ENCODE results near the gene LRRC26.

LRRC26 gene

DNA sequence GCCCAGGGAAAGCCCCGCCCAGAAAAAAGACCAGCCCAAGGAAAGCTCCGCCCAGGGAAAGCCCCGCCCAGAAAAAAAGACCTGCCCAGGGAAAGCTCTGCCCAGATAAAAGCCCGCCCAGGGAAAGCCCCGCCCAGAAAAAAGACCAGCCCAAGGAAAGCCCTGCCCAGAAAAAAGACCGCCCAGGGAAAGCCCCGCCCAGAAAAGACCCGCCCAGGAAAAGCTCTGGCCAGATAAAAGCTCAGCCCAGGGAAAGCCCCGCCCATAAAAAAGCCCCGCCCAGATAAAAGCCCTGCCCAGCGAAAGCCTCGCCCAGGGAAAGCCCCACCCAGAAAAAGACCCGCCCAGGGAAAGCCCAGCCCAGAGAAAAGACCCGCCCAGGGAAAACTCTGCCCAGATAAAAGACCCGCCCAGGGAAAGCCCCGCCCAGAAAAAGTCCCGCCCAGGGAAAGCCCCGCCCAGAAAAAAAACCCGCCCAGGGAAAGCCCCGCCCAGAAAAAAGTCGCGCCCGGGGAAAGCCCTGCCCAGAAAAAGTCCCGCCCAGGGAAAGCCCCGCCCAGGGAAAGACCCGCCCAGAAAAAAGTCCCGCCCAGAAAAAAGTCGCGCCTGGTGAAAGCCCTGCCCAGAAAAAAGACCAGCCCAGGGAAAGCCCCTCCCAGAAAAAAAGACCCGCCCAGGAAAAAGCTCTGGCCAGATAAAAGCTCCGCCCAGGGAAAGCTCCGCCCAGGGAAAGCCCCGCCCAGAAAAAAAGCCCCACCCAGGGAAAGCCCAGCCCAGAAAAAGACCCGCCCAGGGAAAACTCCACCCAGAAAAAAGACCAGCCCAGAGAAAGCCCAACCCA is 19.0 kb downstream of the LRRC26 start:
- no peak for DNase-seq (ENCODE audit: low spot score)

GRCh38 chr9:137149942-137150616 is 19.8 kb downstream of the LRRC26 start:
- no peak for DNase-seq (ENCODE audit: low spot score)

DNA sequence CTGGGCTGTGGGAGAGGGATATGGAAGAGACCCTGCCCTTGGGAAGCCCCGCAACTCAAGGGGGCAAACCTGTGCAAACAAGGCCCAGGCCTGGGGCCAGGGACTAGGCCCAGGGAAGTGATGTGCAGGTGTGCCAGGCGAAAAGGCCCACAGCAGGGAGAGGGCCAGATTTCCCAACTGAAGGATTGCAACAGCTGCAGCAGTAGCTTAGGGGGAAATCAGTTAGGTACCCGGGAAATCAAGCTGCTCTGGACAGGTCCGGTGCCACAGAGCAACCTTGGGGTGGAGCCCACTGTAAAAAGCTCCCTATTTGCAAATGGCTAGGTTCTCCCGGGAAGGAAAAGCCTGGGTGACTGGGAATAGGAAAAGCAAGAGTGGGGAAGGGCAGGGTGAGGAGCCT is 20.5 kb downstream of the LRRC26 start:
- no peak for DNase-seq (ENCODE audit: low spot score)

GRCh38 chr9:137148661-137149060 is 21.2 kb downstream of the LRRC26 start:
- no peak for DNase-seq (ENCODE audit: low spot score)

- no peak for DNase-seq (ENCODE audit: low spot score)
Measured at GRCh38 chr9:137148242-137148641, 21.6 kb downstream of the LRRC26 start.

DNA sequence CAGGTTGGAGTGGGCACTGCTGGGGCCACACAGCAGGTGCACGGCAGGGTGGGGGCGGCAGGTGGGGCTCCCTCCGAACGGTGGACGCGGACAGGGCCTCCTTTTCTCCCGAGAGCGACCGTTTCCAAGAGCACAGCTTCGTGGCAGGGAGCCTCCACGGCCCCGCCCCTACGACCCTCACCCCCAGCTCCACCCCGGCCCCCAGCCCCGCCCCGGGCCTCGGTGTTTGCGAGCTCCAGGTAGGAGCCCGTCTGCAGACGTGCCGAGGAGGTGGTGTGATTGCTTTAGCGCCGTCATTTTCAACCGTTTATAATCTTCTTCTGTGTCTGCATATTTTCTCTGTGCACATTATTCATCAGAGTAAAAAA is 22.1 kb downstream of the LRRC26 start:
- no peak for DNase-seq (ENCODE audit: low spot score)

DNA sequence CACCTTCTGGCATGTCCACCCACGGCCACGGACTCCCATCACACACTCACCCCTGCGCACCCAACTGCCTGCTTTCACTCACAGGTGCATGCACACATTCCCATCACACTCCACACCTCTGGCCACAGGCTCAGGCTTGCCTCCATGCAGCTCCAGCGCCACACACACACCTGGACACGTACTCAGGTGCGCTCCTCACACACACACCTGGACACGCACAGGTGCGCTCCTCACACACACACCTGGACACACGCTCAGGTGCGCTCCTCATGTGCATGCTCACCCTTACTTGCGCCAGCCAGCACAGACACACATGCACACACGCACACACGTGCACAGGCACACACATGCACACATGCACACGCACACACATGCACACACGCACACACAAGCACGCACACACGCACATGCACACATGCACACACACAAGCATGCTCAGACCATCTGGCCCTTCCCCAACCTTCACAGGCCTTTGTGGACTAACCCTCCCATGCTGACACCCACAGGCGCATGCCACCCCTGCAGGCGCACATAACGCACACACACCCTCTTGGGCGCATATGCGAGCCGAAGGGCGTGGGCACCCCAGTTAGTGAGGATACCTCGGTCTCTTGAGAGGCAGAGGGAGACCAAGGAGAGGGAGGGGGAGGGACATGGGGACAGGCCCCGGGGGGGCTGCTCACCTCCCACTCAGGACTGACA is 22.6 kb downstream of the LRRC26 start:
- DNase-seq (ENCODE audit: low spot score): no peak

DNA sequence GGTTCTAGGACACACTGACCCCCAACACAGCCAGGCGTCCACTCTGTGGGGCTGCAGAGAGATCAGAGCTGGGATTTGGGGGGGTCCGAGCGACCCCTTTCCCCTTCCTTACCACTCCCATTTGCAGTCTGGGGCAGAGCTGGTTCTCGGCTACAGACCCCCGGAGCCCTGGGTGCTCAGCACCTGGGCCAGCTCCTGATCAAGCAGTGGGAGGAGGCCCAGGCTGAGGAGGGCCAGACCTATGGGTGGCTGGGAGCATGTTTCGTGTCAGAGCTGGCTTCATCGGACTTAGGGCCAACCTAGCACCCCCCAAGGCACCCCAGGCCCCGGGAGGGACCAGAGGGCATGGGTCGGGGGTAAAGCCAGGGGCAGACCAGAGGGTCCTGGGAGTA is 23.3 kb downstream of the LRRC26 start:
- no peak for DNase-seq (ENCODE audit: low spot score)

DNA sequence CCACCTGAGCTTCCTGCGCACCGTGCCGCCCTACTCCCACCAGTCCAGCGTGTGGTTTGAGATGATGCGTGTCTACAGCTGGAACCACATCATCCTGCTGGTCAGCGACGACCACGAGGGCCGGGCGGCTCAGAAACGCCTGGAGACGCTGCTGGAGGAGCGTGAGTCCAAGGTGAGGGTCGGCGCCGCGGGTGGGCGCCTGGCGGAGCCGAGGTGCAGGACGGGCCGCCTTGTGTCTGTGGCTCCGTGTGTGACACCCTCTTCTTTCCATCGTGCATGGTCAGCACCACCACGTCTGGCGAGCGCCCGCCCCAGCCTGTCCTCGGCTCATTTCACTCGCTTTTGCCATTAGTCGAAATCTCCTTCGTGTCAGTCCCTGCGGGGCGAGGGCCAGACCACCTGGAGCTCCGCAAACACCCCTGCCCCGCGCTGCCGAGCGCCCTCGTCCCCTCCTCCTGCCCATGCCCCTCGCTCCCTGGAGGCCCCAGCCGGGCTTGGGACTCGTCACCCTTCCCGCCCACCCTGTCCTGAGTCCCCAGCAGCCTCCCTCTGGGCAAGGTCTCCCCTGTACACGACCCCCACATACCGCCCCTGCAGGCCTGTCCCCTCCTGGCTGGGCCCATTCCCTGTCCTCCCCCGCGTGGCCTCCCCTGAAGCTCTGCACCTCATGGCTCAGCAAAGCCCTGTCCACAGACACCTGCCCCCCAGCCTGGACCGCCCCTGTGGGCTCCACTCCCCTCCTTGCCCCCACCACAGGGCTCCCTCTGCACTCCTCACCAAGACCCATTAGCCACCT is 23.9 kb downstream of the LRRC26 start:
- no peak for DNase-seq (ENCODE audit: low spot score)

- DNase-seq (ENCODE audit: low spot score): no peak
Measured at GRCh38 chr9:137143459-137143858, 26.4 kb downstream of the LRRC26 start.

GRCh38 chr9:137141976-137142936 is 27.6 kb downstream of the LRRC26 start:
- DNase-seq (ENCODE audit: low spot score): no peak

DNA sequence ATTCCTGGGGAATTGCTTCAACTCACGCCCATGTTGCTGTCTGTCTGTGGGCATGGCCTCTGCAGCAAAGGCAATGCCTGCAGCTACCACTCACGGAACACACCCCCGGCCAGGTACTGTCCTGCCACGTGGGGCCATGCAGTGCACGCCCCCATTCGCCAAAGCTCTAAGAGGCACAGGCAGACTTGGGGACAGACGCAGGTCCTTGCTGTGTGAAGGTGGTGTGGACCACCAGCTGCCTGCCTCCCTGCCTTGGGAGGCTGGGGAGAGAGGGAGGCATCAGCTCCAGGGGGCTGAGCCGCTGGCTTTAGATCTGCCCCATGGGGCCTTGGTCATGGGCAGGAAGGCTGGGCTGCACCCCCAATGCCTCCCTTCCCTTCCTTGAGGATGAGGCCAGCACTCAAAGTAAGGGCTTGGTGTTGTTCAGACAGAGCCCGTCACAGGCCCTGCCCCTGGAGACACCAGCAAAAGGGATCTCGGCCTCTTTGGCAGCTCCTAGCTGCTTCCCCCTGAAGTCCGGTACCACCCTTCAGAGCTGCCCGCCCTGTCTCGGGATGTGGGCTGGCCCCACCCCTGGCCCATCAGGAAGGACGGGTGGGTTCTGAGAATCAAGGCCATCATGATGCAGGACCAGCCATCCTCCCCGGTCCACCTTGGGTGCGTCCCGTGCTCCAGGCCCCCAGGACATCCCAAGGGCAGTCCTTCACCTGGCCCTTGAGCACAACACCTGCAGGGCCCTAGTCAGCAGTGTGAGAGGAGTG is 28.6 kb downstream of the LRRC26 start:
- DNase-seq (ENCODE audit: low spot score): no peak

DNA sequence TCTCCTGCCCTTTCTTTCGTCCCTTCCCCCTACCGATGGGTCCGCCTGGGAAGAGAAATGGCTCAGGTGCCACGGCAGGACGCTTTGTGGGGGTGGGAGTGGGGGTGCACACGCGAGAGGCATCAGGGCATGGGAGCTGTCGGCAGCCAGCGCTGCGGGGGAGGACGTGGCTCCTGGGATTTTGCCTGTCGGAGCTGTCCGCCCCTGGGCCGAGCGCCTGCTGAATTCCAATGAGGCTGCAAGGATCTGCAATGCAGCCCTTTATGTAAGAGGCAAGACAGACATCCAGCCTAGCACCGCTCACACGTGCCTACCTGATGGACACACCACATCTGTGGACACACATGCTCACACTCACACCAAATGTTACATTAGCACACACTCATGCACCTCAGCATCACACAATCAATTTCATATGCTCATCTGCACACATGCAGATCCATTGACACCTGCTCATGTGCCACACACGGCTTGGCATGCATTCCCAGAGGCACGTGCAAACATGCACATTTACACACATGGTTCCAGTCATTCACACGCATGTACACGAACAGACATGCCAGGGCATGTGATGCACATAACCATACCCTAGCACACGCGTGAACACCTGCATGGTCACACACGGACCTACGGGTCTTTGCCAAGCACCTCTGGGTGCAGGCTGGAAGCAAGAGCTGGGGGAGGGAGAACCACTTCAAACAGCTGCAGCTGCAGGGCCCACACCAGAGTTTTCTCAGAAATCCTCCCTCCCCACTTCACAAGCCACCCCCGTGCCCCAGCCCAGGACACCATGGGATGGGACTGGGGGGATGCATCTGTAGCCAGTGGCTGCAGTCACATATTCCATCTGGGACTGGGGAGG is 29.5 kb downstream of the LRRC26 start:
- peak; percentile 50 for DNase-seq (ENCODE audit: low spot score)

GRCh38 chr9:137139468-137140150 is 30.2 kb downstream of the LRRC26 start:
- no peak for DNase-seq (ENCODE audit: low spot score)

- DNase-seq (ENCODE audit: low spot score): peak; percentile 62
Measured at GRCh38 chr9:137138722-137139467, 31.0 kb downstream of the LRRC26 start, which contains the start of gene GRIN1. Gene GRIN1, plus strand, starts transcription at chr9:137139154. Its CDS starts 333 bp downstream, at chr9:137139487.

DNA sequence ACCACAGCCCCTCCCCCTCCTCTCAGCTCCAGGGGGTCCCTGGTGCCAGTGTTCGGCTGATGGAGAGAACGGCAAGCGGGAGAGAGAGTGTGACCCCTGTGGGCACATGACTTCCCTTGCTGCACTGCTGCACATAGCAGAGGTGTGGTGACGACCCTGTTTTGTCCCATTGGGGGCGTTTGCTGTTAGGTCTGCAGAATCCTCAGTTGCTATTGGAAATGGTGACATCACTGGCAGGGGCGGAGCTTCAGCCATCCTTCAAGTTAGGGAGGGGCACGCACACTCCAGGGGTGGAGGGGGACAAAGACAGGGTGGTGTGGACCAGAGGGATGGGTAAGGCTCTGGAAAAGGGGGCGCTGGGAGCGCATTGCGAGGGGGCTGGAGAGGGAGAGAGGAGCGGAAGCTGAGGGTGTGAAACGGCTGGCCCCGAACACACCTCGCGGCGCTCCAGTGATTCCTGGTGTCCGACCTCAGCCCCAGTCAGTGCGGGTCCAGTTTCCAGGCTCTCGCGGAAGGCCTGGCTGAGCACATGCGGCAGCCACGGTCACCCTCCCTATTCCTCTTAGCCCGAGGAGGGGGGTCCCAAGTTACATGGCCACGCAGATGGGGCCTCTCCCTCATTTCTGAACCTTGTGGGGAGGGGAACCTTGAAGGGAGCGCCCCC is 31.7 kb downstream of the LRRC26 start:
- peak; percentile 80 for DNase-seq (ENCODE audit: low spot score)
